Fibroblast of the conjunctiva (primary cell): Measurements from ENCODE around the gene BAIAP3.

Source experiments
- DNase-seq: peaks from one replicate; pipeline ENCODE4 v3.0.0-alpha.2; 2010; ENCODE audit warnings: low read depth

BAIAP3 gene

GRCh38 chr16:1346422-1347285 is 13.2 kb downstream of the BAIAP3 start:
- DNase-seq, result no peak

GRCh38 chr16:1347286-1347855 is 13.9 kb downstream of the BAIAP3 start:
- no peak for DNase-seq

DNA sequence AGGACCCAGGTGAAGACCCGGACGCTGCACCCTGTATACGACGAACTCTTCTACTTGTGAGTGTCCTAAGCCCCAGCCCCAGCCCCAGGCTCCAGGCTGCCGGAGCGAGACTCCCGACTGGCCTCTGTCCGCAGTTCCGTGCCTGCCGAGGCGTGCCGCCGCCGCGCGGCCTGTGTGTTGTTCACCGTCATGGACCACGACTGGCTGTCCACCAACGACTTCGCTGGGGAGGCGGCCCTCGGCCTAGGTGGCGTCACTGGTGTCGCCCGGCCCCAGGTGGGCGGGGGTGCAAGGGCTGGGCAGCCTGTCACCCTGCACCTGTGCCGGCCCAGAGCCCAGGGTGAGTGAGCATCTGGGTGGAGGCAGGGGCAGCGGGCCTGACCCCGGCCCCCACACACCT is 14.5 kb downstream of the BAIAP3 start:
- DNase-seq, result no peak

GRCh38 chr16:1348441-1348840 is 15.0 kb downstream of the BAIAP3 start:
- DNase-seq, result no peak

GRCh38 chr16:1348926-1349325 is 15.5 kb downstream of the BAIAP3 start:
- DNase-seq, result no peak

DNA sequence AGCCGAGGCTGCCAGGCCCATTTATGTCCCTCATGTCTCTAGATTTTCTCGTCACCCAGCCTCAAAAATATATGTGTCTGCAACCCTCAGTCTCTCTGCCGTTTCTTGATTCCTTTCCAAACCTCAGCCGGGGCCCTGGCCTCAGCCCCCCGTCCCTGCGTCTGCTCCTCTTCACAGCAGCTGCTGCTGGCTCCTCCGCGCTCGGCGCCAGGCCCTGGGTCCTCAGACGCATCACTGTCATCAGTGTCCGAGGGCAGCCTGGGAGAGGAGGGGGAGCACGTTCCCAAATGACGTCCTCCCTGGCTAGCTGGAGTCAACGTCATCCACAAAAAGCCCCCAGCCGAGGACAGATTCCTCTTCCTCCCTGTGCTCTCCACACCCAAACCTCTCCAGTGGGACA is 15.9 kb downstream of the BAIAP3 start:
- DNase-seq, result no peak

DNA sequence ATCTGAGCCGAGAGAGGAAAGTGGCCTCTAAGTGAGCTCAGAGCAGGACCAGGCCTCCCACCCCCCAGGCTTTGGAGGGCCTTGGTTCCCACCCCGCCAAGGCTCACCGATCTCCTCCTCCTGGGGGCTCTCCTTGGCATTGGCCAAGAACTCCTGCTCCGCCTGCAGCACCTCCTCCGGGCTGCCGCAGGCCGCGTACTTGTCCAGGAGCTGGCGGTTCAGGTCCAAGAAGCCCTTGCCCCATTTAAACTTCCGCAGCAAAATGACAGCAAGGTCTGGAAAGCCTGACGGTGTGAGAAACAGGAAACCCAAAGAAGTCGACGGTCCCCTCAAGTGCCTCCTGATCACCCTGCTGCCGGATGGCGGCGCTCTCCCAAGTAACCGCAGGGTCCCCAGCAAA is 16.5 kb downstream of the BAIAP3 start:
- DNase-seq, result no peak

- DNase-seq, result no peak
Observed at GRCh38 chr16:1350691-1351090, 17.2 kb downstream of the BAIAP3 start.

DNA sequence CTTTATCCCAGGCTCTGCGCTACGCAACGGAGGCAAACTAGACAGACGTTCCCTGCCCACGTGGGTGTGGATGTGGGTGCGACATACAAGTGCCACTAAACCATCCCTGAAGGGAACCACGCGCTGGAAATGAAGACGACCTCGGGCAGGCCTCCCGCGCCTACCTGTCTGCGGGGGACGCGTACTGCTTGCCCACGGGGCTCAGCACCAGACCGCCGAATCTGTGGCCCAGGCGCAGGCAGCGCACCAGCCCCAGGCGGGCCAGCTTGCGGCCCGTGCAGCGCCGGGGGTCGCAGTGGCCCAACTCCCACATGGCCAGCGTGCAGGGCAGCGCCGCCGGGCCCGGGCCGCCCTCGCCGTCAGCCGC is 17.8 kb downstream of the BAIAP3 start:
- DNase-seq, result no peak

DNA sequence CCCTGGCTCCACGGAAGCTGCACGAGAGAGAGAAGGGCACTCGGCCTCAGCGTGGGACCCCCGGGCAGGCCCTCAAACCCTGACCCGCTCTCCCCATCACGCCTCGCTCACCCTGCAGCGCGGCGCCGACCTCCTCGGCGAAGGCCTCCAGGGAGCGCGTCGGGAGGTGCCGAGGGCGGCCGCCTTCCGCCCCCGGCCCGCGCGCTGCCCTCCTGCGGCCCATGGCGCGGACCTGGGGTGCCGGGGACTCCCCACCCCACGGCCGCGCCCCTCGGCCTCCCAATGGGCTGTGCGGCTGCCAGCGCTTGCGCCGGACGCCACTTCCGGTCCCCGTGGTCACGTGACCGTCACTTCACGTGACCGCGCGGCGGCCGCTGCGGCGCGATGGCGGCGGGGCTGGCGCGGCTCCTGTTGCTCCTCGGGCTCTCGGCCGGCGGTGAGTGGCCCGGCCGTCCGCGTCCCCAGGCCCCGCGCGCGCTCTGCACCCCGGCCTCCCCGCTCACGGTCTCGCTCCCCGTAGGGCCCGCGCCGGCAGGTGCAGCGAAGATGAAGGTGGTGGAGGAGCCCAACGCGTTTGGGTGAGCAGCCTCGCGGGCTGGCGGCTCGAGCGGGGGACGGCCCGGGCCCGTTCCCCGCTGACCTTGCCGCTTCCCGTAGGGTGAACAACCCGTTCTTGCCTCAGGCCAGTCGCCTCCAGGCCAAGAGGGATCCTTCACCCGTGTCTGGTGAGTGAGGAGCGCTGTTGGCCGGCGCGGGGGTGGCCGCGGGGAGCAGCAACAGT is 18.3 kb downstream of the BAIAP3 start, which contains the start of the genes GNPTG and TSR3:
TSS of gene GNPTG (plus strand) at position 350 of the 781 bp plus-strand sequence. CDS start at position 385, 35 bp downstream.
TSS of gene TSR3 (minus strand) at position 297 of the 781 bp plus-strand sequence. CDS start at position 223, 74 bp downstream.
- DNase-seq, result peak; percentile 83

GRCh38 chr16:1354815-1355540 is 21.5 kb downstream of the BAIAP3 start:
- no peak for DNase-seq

DNA sequence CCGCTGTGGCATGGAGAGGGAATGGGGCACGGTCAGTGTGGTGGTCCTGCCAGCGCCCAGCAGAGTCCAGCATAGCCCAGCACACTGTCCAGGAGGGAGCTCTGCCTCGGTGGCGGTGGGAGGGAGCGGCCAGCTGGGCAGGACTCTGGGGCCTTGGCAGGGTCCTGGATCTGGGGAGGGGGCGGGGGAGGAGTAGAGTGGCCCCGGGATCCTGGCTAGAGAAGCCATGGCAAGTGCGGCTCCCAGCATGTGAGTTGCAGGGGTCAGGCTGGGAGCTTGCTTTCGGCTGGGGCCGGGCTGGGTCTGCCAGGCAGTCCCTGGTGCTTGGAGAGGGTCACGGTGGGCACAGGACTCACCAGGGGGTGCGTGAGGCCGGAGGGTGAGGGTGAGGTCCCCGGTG is 22.1 kb downstream of the BAIAP3 start:
- DNase-seq, result no peak

DNA sequence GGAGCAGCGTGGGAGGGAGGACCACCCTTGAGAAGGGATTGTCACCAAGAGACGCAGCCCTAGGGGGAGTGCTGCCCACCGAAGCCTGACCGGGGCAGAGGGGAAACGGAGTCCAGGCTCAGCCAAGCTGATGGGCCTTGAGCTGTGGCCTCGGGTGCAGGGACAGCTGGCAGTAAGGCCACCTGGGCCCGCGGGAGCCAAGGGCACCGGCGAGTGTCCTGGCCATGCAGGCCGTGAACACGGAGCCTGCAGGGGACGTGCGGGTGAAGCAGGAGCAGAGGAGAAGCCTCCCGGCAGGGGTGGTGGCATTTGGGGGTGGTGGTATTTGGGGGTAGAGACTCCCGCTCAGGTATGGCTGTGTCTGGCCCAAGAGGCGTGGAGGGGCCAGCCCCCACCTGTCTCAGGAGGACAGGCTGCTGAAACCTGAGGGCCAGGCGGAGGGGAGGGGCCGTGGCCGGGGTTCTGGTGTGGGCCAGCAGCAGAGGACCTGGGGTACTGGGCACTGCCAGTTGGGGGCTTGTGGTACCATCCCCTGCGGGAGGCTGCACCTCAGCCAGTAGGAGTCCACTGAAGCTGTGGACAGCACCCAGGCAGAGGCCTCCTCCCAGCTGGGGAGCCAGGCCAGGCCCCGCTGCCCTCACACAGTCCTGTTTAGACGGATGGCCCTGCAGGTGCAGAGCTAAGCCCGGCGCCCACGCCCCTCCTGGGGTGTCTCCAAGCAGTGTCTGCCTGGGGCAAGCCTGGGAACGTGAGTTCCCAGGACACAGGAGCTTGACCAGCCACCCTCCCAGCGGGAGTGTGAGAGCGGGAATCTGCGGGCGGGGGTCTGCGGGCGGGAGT is 22.8 kb downstream of the BAIAP3 start:
- no peak for DNase-seq

GRCh38 chr16:1357906-1358566 is 24.6 kb downstream of the BAIAP3 start:
- no peak for DNase-seq

DNA sequence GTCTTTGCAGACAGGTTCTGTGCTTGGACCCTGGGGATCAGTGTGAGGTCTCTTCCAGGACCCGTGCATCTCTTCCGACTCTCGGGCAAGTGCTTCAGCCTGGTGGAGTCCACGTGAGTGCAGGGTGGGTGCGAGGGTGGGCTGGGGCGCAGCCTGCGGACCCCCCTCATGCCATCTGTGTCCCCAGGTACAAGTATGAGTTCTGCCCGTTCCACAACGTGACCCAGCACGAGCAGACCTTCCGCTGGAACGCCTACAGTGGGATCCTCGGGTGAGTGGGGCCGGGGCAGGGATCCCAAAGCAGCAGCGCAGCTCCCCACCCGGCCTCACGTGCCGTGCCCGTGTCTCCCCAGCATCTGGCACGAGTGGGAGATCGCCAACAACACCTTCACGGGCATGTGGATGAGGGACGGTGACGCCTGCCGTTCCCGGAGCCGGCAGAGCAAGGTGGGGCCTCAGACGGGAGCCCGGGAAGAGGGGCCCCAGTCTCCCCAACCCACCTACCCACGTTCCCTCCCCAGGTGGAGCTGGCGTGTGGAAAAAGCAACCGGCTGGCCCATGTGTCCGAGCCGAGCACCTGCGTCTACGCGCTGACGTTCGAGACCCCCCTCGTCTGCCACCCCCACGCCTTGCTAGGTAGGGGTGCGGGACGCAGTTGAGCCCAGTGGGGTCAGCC is 28.4 kb downstream of the BAIAP3 start:
- no peak for DNase-seq

GRCh38 chr16:1362807-1363206 is 29.4 kb downstream of the BAIAP3 start:
- no peak for DNase-seq

GRCh38 chr16:1363501-1364041 is 30.1 kb downstream of the BAIAP3 start:
- no peak for DNase-seq

DNA sequence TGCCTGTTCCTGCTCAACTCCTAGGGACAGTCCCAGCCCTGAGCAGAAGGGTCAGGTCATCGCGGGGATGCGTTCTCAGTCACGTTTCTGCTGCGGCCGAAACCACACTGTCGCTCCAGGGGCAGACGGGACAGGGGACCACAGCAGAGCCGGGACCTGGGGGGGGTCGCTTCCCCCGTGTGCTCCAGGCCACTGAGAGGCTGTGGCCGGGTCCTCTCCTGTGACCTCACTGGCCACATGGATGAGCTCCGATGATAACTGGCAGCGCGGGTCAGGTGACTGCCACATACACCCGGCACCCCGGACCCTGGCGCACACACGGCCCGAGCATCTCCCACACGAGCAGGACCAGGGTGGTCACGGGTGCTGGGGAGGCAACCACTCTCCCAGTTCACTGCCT is 31.1 kb downstream of the BAIAP3 start:
- no peak for DNase-seq

- DNase-seq, result no peak
Observed at GRCh38 chr16:1366060-1366711, 32.7 kb downstream of the BAIAP3 start.
